Raji (cell line): ENCODE measurements around the gene ZNF185.

Experiments
- POLR2A ChIP-seq: IDR thresholded peaks from 2 replicates; pipeline ENCODE4 v1.6.1; 2011; ENCODE audit warnings: low read depth, low read length, control low read depth; ENCODE audit not compliant: insufficient read depth

The ZNF185 gene

GRCh38 chrX:152884171-152884570 lies 13.7 kb upstream of the ZNF185 start:
- no peak for TF ChIP-seq POLR2A

- TF ChIP-seq POLR2A: no peak
Measured at GRCh38 chrX:152886716-152887115, 11.2 kb upstream of the ZNF185 start.

- TF ChIP-seq POLR2A: no peak
Measured at GRCh38 chrX:152892499-152892898, 5.4 kb upstream of the ZNF185 start.

- no peak for TF ChIP-seq POLR2A
Measured at GRCh38 chrX:152892999-152893891, 4.6 kb upstream of the ZNF185 start.

- no peak for TF ChIP-seq POLR2A
Measured at GRCh38 chrX:152893980-152894610, 3.8 kb upstream of the ZNF185 start.

- TF ChIP-seq POLR2A: no peak
Measured at GRCh38 chrX:152895121-152895520, 2.7 kb upstream of the ZNF185 start.

GRCh38 chrX:152895724-152896420 lies 2.0 kb upstream of the ZNF185 start:
- no peak for TF ChIP-seq POLR2A

- no peak for TF ChIP-seq POLR2A
Measured at GRCh38 chrX:152896450-152896849, 1.4 kb upstream of the ZNF185 start.

GRCh38 chrX:152898442-152898841 lies 575 bp downstream of the ZNF185 start:
- TF ChIP-seq POLR2A: no peak

- no peak for TF ChIP-seq POLR2A
Measured at GRCh38 chrX:152899111-152899873, 1.4 kb downstream of the ZNF185 start.

- TF ChIP-seq POLR2A: no peak
Measured at GRCh38 chrX:152899874-152900719, 2.2 kb downstream of the ZNF185 start.

- no peak for TF ChIP-seq POLR2A
Measured at GRCh38 chrX:152900937-152901445, 3.1 kb downstream of the ZNF185 start.

GRCh38 chrX:152901816-152902501 lies 4.1 kb downstream of the ZNF185 start:
- no peak for TF ChIP-seq POLR2A
